ENCODE results near the gene DNAH14.

Gene DNAH14

DNA sequence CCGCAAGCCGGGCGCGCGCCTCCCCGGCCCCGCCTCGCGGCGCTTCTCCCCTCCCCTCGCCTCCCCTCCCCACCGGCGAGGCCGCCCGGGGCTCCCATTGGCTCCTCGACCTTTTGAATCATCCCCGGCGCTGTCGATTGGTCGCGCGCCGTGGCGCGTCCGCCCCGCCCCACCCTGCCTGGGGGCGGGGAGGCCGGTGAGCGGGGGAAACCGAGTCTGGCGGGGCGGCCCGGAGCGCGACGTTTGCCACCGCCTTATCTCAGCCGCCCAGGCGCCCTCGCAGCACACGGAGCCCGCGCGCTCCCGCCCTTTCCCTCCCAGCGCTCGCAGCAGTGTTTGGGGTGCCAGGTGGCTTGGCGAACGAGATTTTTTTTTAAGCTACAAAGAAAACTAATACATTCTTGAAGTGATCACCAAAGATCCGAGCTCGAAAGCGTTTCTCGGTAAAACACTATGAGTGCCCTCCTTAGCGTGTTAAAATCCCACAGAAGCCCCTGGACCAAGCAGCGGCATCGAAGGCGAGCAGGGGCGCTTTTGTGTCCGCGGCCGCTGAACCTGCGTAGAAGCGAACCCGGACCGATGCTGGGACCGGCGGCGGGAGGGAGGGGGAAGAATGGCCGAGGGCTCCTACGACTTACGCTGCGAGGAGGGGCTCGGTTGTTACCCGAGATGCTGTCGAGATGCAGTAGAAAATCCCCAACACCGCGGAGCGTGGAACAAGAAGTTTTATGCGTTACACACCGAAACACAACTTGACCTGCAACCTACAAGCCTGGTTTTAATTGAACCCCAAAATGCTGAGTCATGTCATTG lies 498.8 kb downstream of the DNAH14 start:
- no peak for TF ChIP-seq CTCF (IDR thresholded peaks at IDR 0.05; ENCODE audit: insufficient read depth, low read length, poor library complexity, severe bottlenecking)

DNA sequence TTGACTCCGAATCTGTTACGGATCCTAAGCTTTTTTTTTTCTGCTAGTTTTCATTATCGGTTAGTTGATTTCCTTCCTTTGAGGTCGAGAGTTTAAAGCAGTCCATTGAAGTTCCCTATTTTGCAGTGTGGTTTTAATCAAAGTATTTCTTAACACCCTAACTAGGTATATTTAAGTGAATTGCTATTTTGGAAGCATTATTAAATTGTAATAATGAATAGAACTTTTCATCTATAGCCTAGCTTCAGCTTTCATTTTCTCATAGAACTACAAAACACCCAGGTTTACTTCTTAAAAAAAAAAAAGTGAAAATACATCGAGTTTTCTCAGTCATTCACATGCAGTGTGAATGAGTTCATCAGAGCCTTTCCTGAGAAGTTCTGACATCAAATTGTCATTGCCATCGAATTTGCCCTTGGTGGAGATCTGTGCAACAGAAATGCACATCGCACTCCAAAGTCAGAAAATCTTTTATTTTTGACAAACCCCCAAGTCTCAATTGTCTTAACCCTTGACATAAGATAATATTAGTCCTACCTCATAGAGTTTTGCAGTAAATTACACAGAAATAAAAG lies 499.5 kb downstream of the DNAH14 start:
- no peak for DNase-seq (ENCODE audit: extremely low read depth, insufficient read length)
- Histone ChIP-seq H3K4me3 (replicated peaks; ENCODE audit: low read depth, low read length) (peak overlapping the region; percentile 83), H3K27me3 (replicated peaks; ENCODE audit: control insufficient read depth, insufficient read depth, low read length) (no peaks in the 10 kb centered on the region), H3K36me3 (ENCODE audit: control insufficient read depth, insufficient read depth, low read length) (no peaks in the 10 kb centered on the region)
- TF ChIP-seq CTCF (IDR thresholded peaks at IDR 0.05; ENCODE audit: insufficient read depth, low read length, poor library complexity, severe bottlenecking): no peak

More for the DNA sequence above, 498.8 kb downstream of the DNAH14 start:
- DNase-seq (ENCODE audit: extremely low read depth, insufficient read length): peak; percentile 96
- H3K27me3 ChIP-seq (replicated peaks; ENCODE audit: control insufficient read depth, insufficient read depth, low read length): no peaks in the 10 kb centered on the region
- H3K36me3 ChIP-seq (ENCODE audit: control insufficient read depth, insufficient read depth, low read length): peaks cover 2% of the 10 kb centered on the region; the same call in 1 of the 2 replicates
- peak overlapping the region; percentile 83 for H3K4me3 ChIP-seq (replicated peaks; ENCODE audit: low read depth, low read length)

DNA sequence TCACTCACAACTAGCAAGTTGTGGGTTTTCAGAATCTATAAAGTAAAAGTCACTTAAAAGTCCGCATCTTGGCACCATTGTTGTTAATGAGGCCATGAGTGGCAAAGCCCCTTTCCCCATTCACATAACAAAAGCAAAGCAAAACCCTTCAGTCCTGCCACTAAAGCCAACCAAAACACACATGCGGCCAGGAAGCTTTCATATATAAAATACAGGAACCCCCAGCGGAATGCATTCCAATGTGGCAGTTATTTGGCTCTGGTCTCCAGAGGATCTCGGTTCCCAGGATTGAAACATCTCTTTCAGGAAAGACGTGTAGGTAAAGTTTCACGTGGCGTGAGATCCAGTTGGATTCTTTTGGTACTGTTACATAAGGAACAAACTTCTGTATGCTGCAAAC lies 500.8 kb downstream of the DNAH14 start:
- Histone ChIP-seq H3K27me3 (replicated peaks; ENCODE audit: control insufficient read depth, insufficient read depth, low read length) (no peaks in the 10 kb centered on the region), H3K4me3 (replicated peaks; ENCODE audit: low read depth, low read length) (no peak overlapping the region), H3K36me3 (ENCODE audit: control insufficient read depth, insufficient read depth, low read length) (no peaks in the 10 kb centered on the region)
- no peak for DNase-seq (ENCODE audit: extremely low read depth, insufficient read length)
- TF ChIP-seq CTCF (IDR thresholded peaks at IDR 0.05; ENCODE audit: insufficient read depth, low read length, poor library complexity, severe bottlenecking): no peak

- no peaks in the 10 kb centered on the region for H3K27me3 ChIP-seq (replicated peaks; ENCODE audit: control insufficient read depth, insufficient read depth, low read length)
- no peak overlapping the region for H3K4me3 ChIP-seq (replicated peaks; ENCODE audit: low read depth, low read length)
- no peak for DNase-seq (ENCODE audit: extremely low read depth, insufficient read length)
- no peaks in the 10 kb centered on the region for H3K36me3 ChIP-seq (ENCODE audit: control insufficient read depth, insufficient read depth, low read length)
- no peak for TF ChIP-seq CTCF (IDR thresholded peaks at IDR 0.05; ENCODE audit: insufficient read depth, low read length, poor library complexity, severe bottlenecking)
These were observed 501.8 kb downstream of the DNAH14 start for GRCh38 chr1:225431081-225431863.

DNA sequence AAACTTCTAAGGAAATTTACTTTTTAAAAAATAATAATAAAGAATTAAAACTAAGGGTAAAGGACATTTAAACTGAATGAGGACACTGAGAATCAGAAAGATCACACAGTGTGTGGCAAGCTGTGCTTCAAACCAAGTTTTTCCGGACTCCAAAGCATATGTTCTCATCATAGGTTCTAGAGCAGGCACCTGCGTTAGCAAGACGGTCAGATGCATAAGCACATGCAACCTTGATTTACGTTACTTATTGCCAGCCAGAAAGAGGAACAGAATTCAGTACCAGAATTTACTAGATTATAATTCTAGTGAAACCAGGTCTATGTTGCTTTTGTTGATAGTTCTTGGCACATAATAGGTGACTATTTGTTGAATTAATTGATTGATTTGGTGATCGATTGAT lies 504.6 kb downstream of the DNAH14 start:
- no peaks in the 10 kb centered on the region for H3K36me3 ChIP-seq (ENCODE audit: control insufficient read depth, insufficient read depth, low read length)
- H3K27me3 ChIP-seq (replicated peaks; ENCODE audit: control insufficient read depth, insufficient read depth, low read length): no peaks in the 10 kb centered on the region
- DNase-seq (ENCODE audit: extremely low read depth, insufficient read length): no peak
- H3K4me3 ChIP-seq (replicated peaks; ENCODE audit: low read depth, low read length): no peak overlapping the region
- TF ChIP-seq CTCF (IDR thresholded peaks at IDR 0.05; ENCODE audit: insufficient read depth, low read length, poor library complexity, severe bottlenecking): no peak
